GM19397 (cell line): ENCODE results near the gene BCL2L12.

Source experiments
- ATAC-seq: cut with Tn5 transposase; IDR thresholded peaks from one replicate; pipeline ENCODE4 v1.9.1; 2021; ENCODE audit warnings: mild to moderate bottlenecking, moderate library complexity; ENCODE audit not compliant: unreplicated experiment

Gene BCL2L12

GRCh38 chr19:49662011-49662410, 3.7 kb upstream of the BCL2L12 start:
- ATAC-seq = no peak

GRCh38 chr19:49663224-49663623, 2.5 kb upstream of the BCL2L12 start:
- no peak for ATAC-seq

DNA sequence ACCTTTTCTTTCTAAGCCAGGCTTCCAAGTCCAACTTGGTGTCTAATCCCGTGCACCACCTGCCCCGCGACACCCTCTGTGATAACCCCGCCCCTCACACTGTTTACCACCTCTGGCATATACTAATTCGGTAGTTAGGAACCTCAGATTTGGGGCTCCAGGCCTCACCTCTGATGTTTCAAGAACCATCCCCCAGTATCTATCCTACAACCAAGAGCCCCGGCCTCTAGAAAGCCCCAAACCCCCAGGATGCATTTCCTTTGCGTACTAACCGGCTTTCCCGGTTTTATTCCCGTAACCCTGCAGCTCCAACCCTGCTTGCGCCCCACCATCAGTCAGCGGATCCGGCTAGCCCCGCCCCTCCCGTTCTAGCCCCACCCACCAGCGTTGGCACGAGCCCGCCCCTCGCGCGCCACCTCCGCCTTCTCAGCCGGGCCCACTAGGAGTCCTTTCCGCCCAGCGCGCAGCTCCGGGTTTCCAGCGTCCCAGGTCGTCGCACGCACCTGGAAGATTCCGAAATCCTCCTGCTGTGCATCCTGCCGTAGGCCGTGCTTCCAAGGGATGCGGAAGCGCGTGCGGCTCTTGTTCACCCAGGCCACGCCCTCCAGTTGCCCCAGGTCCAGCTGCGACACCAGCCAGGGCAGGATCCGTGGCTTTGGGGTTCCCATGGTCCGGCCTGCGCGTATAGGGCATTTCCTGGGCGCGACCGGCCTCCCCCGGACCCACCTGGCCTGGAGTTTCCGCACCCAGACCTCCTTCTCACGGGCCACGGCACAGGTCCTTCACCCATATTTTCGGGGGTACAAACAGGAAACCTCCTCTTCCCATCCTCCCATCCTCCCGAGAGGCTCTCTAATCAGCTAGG, 1.3 kb upstream of the BCL2L12 start:
- ATAC-seq = peak; percentile 48

DNA sequence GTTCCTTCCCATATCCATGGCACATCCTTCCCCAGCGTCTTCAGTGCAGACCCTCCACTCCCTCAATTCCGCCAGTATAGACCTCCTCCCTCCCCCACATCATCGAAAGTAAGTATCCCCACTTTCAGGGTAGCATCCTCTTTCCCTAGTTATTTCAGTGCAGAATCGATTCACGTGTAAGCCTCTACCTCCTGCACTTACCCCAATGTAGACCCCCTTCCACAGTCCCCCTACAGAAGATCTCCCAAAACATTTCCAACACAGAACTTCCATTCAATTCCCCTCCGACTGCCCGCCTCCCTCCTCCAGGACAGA, 740 bp upstream of the BCL2L12 start:
- ATAC-seq = no peak

GRCh38 chr19:49666120-49666444, 349 bp downstream of the BCL2L12 start:
- no peak for ATAC-seq

- ATAC-seq = no peak
Measured at GRCh38 chr19:49667473-49667872, 1.7 kb downstream of the BCL2L12 start.

- no peak for ATAC-seq
Measured at GRCh38 chr19:49669516-49669915, 3.8 kb downstream of the BCL2L12 start.

DNA sequence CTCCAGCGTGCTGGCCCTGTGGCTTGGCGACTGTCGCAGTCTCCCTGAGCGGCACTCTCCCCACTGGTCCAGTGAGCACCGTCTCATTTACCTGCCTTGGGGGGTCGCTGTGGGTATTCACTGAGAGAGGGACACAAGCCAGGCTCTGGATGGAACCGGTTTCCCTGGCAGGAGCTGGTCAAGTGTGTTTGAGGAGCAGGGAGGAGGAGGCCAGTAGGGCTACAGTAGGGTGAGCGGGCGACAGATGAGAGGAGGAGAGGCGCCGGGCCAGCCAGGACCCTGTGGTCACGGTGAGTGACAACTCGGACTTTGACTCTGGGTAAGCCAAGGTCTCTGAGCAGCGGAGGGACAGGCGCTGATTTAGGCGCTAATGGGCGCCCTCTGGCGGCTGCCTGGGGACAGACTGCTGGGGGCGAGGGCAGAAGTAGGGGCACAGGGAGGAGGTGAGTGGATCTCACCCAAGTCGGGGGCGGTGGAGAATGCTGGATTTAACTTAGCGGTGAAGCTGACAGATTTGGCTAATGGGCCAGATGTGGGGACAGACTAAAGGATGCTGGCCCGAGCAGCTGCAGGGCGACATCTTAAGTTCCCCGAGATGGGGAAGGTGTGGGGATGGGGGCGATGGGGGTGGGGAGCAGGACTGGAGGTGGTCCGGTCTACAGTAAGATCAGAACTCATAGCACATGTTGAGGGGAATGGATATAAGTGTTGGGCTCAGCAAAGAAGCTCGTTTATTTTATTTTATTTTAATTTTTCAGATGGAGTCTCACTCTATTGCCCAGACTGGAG, 6.6 kb downstream of the BCL2L12 start:
- no peak for ATAC-seq

DNA sequence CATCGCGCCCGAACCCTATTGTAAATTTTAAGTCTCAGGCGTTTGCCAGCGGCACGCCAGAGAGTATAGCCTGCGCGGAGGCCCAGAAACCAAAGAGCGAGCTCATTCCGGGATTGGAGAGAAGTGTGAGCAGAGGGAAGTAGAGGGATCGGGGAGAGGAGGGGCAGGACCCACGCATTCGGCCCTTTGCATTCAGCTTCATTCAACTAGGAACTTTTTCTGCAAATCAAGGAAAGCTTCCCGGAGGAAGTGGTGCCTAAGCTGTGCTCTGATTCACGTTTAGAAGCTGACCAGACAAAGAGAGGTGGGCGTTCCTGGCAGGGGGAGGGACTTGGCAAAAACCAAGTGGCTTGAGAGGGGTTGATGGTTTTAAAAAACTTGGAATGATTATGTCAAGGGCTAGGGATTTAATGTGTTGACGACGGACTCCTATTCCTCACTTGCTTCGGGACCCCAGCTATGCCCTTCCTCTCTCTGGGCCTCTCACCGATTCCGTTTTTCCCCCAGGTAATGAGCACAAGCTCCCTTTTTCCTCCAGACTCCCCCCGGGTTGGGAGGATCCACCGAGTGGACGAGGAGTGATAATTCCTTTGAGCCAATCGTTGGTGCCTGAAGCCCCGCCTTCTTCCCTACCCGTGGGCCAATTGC, 10.5 kb downstream of the BCL2L12 start:
- ATAC-seq = peak; percentile 18

DNA sequence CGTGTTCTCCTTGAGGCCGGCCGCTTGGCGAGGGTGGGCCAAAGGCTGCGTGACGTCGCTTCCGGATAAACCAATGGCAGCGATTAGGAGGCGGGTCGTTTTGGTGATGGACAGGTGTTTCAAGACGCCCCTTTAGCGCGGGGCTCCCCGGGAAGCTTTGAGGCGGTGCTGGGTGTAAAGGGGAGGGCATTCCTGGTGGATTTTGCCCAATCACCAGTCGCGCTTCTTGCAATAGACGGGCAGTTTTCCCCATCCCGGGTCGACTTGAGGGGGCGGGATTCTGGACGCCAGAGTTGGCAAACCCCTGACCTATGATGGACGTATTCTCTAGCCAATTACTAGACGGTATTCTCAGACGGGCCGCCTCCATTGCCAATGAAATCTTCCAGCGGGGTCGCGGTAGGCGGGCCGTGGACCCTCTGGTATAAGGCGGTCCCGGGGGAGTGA, 11.1 kb downstream of the BCL2L12 start:
- peak; percentile 71 for ATAC-seq

DNA sequence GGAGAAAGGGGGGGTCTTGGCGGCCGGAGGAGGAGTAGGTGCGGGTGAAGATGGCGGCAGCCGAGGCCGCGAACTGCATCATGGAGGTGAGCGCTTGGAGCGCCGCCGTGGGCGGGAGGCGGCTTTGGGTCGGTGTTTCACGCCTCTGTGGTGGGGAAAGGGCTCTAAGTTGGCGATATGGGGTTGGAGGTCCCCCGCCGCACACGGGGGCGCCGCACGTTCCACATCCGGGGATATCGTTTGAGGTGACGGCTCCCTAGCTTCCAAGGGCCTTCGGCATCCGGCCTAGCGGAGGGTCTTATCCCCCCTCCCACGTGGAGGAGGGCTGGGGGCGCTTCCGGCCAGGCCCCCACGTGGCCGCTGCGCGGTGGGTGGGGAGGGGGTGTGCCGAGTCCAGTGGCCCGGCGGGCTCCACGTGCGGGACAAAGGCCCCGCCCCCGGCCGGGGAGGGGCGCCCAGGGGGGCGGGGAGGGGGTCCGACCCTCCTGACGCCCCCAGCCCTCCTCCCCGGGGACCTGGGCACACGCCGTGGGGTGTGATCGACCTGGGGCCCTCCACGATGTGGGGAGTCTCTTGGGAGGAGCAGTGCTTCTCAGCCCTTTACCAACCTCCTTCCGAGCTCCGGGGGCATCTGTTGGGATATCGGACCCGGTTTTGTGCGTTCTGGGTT, 11.6 kb downstream of the BCL2L12 start, which contains the start of gene PRMT1:
TSS of gene PRMT1 (plus strand) at position 41 of the 670 bp plus-strand sequence. CDS start at position 51, 10 bp downstream.
- ATAC-seq = peak; percentile 18

DNA sequence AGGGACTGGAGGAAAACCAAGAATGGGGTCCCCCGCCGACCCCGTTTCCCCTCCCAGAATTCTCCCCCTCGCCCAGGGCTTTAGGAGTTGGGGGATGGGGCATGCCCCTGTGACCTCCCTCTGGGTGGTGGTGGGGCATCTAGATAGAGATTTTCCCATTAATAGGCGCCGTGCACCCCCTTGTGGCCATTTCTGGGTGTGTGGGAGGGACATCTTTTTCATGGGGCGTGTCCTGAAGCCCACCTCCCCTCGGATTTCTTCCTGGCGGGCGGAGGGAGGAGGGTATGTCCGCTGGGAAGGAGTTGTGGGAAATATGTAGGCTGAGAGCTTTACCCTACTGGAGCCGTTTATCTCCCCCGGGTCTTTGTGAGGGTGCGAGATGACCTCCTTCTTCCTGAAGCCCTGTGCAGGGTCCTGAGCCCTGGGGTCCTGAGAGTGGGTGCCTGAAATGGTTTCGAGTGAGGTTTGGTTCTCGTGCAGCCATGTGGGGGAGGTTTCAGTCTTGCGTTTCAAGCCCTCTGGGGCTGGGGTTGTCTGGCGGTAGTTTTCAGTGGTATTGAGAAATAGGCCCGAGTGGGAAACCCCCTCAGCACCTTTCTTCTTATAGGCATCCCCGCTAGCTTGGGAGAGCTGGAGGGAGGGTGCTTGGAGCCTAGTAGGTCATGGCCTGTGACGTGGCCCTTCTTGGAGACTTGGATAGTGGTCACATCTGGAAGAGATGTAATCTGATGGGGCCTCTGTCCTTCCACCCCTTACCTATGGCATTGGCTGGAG, 12.4 kb downstream of the BCL2L12 start:
- ATAC-seq = no peak

DNA sequence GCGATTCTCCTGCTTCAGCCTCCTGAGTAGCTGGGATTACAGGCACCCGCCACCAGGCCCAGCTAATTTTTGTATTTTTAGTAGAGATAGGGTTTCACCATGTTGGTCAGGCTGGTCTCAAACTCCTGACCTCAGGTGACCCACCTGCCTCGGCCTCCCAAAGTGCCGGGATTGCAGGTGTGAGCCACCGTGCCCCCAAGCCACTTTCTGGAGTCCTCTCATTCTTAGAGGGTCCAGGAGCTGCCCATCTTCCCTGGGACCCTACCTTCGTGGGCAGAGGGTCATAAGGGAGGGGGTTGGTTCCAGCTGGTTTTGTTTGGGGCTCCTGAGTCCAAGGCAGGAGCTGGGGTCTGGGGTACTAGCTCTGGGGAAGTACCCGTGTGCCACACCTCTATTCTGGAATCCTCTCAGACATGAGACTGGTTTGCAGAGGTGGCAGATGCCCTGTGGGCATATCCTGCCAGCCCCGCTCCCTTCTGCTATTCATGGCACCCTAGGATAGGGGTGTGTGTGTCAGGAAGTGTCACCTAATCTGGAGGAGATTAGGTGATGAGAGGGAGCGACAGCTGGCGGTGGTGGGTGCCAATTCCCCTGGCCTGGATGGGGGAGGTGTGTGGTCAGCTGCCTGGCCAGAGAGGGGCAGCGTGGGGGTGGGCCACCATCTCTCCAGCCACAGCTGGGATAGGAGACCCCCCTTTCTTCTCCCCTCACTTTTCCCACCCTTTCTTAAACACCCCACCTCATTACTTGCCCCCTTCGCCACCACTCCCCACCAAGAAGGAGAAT, 13.4 kb downstream of the BCL2L12 start:
- no peak for ATAC-seq

- no peak for ATAC-seq
Measured at GRCh38 chr19:49679771-49680413, 14.2 kb downstream of the BCL2L12 start.

GRCh38 chr19:49680421-49681351, 15.0 kb downstream of the BCL2L12 start:
- ATAC-seq = no peak

DNA sequence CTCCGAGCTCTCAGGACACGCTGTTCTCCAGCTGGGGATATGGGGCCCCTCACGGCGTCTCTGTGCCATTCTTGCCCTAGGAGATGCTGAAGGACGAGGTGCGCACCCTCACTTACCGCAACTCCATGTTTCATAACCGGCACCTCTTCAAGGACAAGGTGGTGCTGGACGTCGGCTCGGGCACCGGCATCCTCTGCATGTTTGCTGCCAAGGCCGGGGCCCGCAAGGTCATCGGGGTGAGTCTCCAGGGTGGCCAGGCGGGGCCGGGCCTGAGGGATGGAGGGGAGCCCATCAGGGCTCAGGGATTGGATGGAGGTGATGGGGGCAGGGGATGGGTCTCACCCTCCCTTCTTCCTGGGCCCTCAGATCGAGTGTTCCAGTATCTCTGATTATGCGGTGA, 16.1 kb downstream of the BCL2L12 start:
- no peak for ATAC-seq

DNA sequence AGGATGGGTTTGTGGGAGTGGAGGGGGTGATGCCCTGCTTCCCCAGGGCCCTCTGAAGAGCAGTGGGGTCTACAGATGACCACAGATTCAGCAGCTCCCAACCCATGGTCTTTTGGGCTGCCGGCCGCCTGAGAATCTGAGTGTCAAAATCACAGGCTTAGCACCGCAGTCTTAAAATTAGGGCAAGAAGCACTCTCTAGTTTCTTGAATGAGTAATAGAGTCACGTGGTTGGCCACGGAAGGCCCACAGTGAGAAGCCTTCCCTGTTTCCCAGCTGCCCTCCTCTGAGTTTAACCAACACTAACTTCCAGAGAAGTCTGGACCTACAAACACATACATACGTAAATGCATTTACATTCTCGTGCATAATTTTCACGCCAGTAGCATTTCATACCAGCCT, 16.5 kb downstream of the BCL2L12 start:
- no peak for ATAC-seq

GRCh38 chr19:49683814-49684250, 18.1 kb downstream of the BCL2L12 start:
- ATAC-seq = no peak
